WTC11 (cell line): ENCODE measurements around the gene DMRTB1. TPM values are rescaled to one million over a fixed set of nuclear protein-coding genes. Genes with fewer than 3 reads are reported as not detected.
A peak's percentile ranks its signal among the peaks of the same experiment; 100 is the strongest.

ENCODE experiments used
- ATAC-seq: fragments of 200-7000 bp; cut with Tn5 transposase; 2 replicates; pipeline ENCODE4 v1.10.0; 2021; ENCODE audit warnings: mild to moderate bottlenecking, moderate library complexity
- CTCF ChIA-PET: fragments of 300-600 bp; sonication (Branson Sonifier 250); formaldehyde crosslinking; loops from one replicate; lab custom pipeline; 2021; ENCODE audit warnings: antibody characterized with exemption; lab: Charles Lee
- POLR2A ChIA-PET: fragments of 350-600 bp; sonication (Branson Sonifier 250); formaldehyde crosslinking; loops from one replicate; lab custom pipeline; 2021; ENCODE audit warnings: antibody characterized with exemption; lab: Charles Lee
- DNase-seq: peaks from one replicate; pipeline ENCODE4 v3.0.0; 2021; ENCODE audit warnings: low spot score
- H3K27ac Mint-ChIP-seq: 2 replicates; pipeline ENCODE4 v1.8.0; 2021; ENCODE audit warnings: mixed read lengths
- H3K27me3 Mint-ChIP-seq: 2 replicates; pipeline ENCODE4 v1.8.0; 2021; ENCODE audit warnings: low read depth, mild to moderate bottlenecking, moderate library complexity, mixed read lengths
- H3K36me3 Mint-ChIP-seq: 2 replicates; pipeline ENCODE4 v1.8.0; 2021; ENCODE audit warnings: mixed read lengths
- H3K4me1 Mint-ChIP-seq: 2 replicates; pipeline ENCODE4 v1.8.0; 2022; ENCODE audit warnings: mixed read lengths
- H3K4me3 Mint-ChIP-seq: 2 replicates; pipeline ENCODE4 v1.8.0; 2021; ENCODE audit warnings: mild to moderate bottlenecking, moderate library complexity, mixed read lengths
- H3K9me3 Mint-ChIP-seq: 2 replicates; pipeline ENCODE4 v1.8.0; 2021; ENCODE audit warnings: mixed read lengths
- CREM ChIP-seq: sonication (generic); formaldehyde crosslinking; IDR thresholded peaks from 2 replicates; pipeline ENCODE4 v1.8.1; 2022; ENCODE audit warnings: mild to moderate bottlenecking, missing genetic modification reagents, moderate library complexity
- FOXK1 ChIP-seq: sonication (generic); formaldehyde crosslinking; IDR thresholded peaks from 2 replicates; pipeline ENCODE4 v1.8.0; 2022; ENCODE audit warnings: mild to moderate bottlenecking, moderate library complexity, missing genetic modification reagents
- HMGA2 ChIP-seq: fragments of 250-450 bp; sonication (Bioruptor Pico); IDR thresholded peaks from 2 replicates; pipeline ENCODE4 v1.4.0; 2021; ENCODE audit warnings: mild to moderate bottlenecking, moderate library complexity
- JUN ChIP-seq: sonication (generic); formaldehyde crosslinking; IDR thresholded peaks from 2 replicates; pipeline ENCODE4 v1.8.0; 2023; ENCODE audit warnings: mild to moderate bottlenecking, missing genetic modification reagents
- MXD4 ChIP-seq: fragments of 250-450 bp; sonication (Bioruptor Pico); IDR thresholded peaks from 2 replicates; pipeline ENCODE4 v1.8.0; 2021; ENCODE audit warnings: mild to moderate bottlenecking, moderate library complexity, borderline replicate concordance
- NFATC4 ChIP-seq: fragments of 250-450 bp; sonication (Bioruptor Pico); IDR thresholded peaks from 2 replicates; pipeline ENCODE4 v1.9.0; 2021; ENCODE audit warnings: mild to moderate bottlenecking
- NFE2L1 ChIP-seq: sonication (generic); formaldehyde crosslinking; IDR thresholded peaks from 2 replicates; pipeline ENCODE4 v1.8.1; 2023; ENCODE audit warnings: missing genetic modification reagents
- PRRX2 ChIP-seq: fragments of 250-450 bp; sonication (Bioruptor Pico); IDR thresholded peaks from 2 replicates; pipeline ENCODE4 v1.8.0; 2021; ENCODE audit warnings: mild to moderate bottlenecking
- SMAD3 ChIP-seq: sonication (generic); formaldehyde crosslinking; IDR thresholded peaks from 2 replicates; pipeline ENCODE4 v1.8.0; 2022; ENCODE audit warnings: missing genetic modification reagents, mild to moderate bottlenecking, borderline replicate concordance
- ZNF232 ChIP-seq: sonication (generic); formaldehyde crosslinking; IDR thresholded peaks from 2 replicates; pipeline ENCODE4 v1.8.0; 2022; ENCODE audit warnings: mild to moderate bottlenecking, missing genetic modification reagents
- ZNF416 ChIP-seq: fragments of 250-450 bp; sonication (Bioruptor Pico); IDR thresholded peaks from 2 replicates; pipeline ENCODE4 v1.9.0; 2021; ENCODE audit warnings: mild to moderate bottlenecking, inconsistent platforms
- total RNA-seq: library from RNA; stranded (reverse); gene quantifications from 3 replicates; pipeline ENCODE4 v1.2.3, GENCODE V29; 2021
- TF ChIP-seq, protein P1 (sequence below): sonication (generic); formaldehyde crosslinking; IDR thresholded peaks from 2 replicates; pipeline ENCODE4 v1.8.1; 2023; ENCODE audit warnings: mild to moderate bottlenecking, missing genetic modification reagents
- TF ChIP-seq, protein P2 (sequence below): sonication (generic); formaldehyde crosslinking; IDR thresholded peaks from 2 replicates; pipeline ENCODE4 v1.8.1; 2022; ENCODE audit warnings: missing genetic modification reagents, borderline replicate concordance
- TF ChIP-seq, protein P3 (sequence below): fragments of 250-450 bp; sonication (Bioruptor Pico); IDR thresholded peaks from 2 replicates; pipeline ENCODE4 v1.8.0; 2021; ENCODE audit warnings: mild to moderate bottlenecking
- TF ChIP-seq, protein P4 (sequence below): sonication (generic); formaldehyde crosslinking; IDR thresholded peaks from 2 replicates; pipeline ENCODE4 v1.8.0; 2022; ENCODE audit warnings: mild to moderate bottlenecking, missing genetic modification reagents
- TF ChIP-seq, protein P5 (sequence below): fragments of 250-450 bp; sonication (Bioruptor Pico); IDR thresholded peaks from 2 replicates; pipeline ENCODE4 v2.1.2; 2022; ENCODE audit warnings: mild to moderate bottlenecking, moderate library complexity
- TF ChIP-seq, protein P6 (sequence below): sonication (generic); formaldehyde crosslinking; IDR thresholded peaks from 2 replicates; pipeline ENCODE4 v1.8.0; 2022; ENCODE audit warnings: mild to moderate bottlenecking, missing genetic modification reagents

The DMRTB1 gene
- total RNA-seq, 1 experiment from 2014 or later, result 0.17 TPM

DNA sequence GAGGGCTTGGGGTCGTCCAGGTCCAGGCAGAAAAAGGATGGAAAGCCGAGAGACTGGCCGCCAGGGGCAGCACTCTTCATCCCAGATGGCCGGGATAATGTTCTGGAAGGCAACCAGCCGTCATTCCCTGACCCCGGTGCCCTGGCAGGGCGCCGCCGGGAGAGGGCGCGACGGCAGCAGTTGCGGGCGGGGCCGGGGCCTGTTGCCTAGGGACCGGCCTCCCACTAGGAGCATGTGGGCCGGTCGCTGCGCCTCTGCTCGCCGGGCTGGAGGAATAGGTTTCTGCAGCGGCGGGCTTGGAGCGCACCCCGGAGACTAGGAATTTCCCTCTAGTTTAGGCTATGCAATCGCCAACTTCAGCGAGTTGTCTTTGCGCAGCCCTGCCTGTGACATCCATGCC lies 11.0 kb downstream of the DMRTB1 start (continued):
- TF ChIP-seq, protein P1, sequence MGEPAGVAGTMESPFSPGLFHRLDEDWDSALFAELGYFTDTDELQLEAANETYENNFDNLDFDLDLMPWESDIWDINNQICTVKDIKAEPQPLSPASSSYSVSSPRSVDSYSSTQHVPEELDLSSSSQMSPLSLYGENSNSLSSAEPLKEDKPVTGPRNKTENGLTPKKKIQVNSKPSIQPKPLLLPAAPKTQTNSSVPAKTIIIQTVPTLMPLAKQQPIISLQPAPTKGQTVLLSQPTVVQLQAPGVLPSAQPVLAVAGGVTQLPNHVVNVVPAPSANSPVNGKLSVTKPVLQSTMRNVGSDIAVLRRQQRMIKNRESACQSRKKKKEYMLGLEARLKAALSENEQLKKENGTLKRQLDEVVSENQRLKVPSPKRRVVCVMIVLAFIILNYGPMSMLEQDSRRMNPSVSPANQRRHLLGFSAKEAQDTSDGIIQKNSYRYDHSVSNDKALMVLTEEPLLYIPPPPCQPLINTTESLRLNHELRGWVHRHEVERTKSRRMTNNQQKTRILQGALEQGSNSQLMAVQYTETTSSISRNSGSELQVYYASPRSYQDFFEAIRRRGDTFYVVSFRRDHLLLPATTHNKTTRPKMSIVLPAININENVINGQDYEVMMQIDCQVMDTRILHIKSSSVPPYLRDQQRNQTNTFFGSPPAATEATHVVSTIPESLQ (CRISPR knock-in tag), result no peak
- peak; percentile 69; the same call in 1 of the 2 replicates for TF ChIP-seq ZNF232
- TF ChIP-seq ZNF416, result no peak
- TF ChIP-seq, protein P2, sequence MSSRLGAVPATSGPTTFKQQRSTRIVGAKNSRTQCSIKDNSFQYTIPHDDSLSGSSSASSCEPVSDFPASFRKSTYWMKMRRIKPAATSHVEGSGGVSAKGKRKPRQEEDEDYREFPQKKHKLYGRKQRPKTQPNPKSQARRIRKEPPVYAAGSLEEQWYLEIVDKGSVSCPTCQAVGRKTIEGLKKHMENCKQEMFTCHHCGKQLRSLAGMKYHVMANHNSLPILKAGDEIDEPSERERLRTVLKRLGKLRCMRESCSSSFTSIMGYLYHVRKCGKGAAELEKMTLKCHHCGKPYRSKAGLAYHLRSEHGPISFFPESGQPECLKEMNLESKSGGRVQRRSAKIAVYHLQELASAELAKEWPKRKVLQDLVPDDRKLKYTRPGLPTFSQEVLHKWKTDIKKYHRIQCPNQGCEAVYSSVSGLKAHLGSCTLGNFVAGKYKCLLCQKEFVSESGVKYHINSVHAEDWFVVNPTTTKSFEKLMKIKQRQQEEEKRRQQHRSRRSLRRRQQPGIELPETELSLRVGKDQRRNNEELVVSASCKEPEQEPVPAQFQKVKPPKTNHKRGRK (CRISPR knock-in tag), result no peak
- no peak for TF ChIP-seq NFATC4
- no peak; the same call in 1 of the 2 replicates for TF ChIP-seq NFE2L1 (CRISPR knock-in tag)
- TF ChIP-seq, protein P3, sequence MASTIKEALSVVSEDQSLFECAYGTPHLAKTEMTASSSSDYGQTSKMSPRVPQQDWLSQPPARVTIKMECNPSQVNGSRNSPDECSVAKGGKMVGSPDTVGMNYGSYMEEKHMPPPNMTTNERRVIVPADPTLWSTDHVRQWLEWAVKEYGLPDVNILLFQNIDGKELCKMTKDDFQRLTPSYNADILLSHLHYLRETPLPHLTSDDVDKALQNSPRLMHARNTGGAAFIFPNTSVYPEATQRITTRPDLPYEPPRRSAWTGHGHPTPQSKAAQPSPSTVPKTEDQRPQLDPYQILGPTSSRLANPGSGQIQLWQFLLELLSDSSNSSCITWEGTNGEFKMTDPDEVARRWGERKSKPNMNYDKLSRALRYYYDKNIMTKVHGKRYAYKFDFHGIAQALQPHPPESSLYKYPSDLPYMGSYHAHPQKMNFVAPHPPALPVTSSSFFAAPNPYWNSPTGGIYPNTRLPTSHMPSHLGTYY (CRISPR knock-in tag), result no peak
- no peak for TF ChIP-seq PRRX2 (CRISPR knock-in tag)
- TF ChIP-seq FOXK1 (CRISPR knock-in tag), result peak; percentile 65; the same call in 1 of the 2 replicates
- TF ChIP-seq MXD4 (CRISPR knock-in tag), result no peak
- TF ChIP-seq, protein P4, sequence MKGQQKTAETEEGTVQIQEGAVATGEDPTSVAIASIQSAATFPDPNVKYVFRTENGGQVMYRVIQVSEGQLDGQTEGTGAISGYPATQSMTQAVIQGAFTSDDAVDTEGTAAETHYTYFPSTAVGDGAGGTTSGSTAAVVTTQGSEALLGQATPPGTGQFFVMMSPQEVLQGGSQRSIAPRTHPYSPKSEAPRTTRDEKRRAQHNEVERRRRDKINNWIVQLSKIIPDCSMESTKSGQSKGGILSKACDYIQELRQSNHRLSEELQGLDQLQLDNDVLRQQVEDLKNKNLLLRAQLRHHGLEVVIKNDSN, result 0 out of 2 replicates have a peak, but pooled peaks have one; percentile 27
- TF ChIP-seq SMAD3, result no peak
- TF ChIP-seq CREM (CRISPR knock-in tag), result no peak
- TF ChIP-seq, protein P5, sequence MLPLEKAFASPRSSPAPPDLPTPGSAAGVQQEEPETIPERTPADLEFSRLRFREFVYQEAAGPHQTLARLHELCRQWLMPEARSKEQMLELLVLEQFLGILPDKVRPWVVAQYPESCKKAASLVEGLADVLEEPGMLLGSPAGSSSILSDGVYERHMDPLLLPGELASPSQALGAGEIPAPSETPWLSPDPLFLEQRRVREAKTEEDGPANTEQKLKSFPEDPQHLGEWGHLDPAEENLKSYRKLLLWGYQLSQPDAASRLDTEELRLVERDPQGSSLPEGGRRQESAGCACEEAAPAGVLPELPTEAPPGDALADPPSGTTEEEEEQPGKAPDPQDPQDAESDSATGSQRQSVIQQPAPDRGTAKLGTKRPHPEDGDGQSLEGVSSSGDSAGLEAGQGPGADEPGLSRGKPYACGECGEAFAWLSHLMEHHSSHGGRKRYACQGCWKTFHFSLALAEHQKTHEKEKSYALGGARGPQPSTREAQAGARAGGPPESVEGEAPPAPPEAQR (CRISPR knock-in tag), result no peak
- no peak for TF ChIP-seq HMGA2 (CRISPR knock-in tag)
- TF ChIP-seq JUN, result no peak

DNA sequence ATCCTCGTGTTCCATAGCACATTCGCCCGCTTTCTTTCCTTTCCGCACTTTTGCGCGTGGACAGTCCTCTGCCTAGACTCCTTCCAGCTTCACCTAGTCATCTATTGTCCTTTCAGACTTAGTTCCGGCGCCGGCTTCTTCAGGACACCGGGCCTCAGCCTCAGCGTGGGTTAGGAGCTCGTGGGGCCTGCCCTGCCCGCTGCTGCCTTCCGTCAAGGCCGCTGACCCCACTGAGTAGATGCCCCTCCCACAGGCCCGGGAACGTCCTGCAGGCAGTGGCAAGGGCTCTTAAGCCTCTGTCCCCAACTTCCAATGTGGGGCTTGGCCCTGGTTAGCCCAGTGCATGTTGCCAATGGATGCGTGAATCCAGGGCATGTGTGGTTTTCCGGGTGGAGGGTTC lies 11.4 kb downstream of the DMRTB1 start:
- ATAC-seq (peak; percentile 9), DNase-seq (no peak)
- peak overlapping the region; percentile 7 for H3K4me3 Mint-ChIP-seq
- ChIA-PET CTCF (interaction anchor here (0.7 to 2.7 kb wide), 5 partner anchors 13 to 245 kb away, joined by 3 to 11 read pairs (median 4); no protein-coding TSS in a partner anchor), POLR2A (no interaction called here)
- H3K36me3 Mint-ChIP-seq, result no peaks in the 10 kb centered on the region
- TF ChIP-seq SMAD3, result no peak
- no peak for TF ChIP-seq CREM (CRISPR knock-in tag)
- no peak for TF ChIP-seq ZNF232
- TF ChIP-seq MXD4 (CRISPR knock-in tag), result no peak
- TF ChIP-seq, protein P4, result no peak
- TF ChIP-seq, protein P6, sequence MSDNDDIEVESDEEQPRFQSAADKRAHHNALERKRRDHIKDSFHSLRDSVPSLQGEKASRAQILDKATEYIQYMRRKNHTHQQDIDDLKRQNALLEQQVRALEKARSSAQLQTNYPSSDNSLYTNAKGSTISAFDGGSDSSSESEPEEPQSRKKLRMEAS (CRISPR knock-in tag), result 0 out of 2 replicates have a peak, but pooled peaks have one; percentile 47
- no peak for TF ChIP-seq NFE2L1 (CRISPR knock-in tag)
- no peaks in the 10 kb centered on the region for H3K9me3 Mint-ChIP-seq
- H3K27me3 Mint-ChIP-seq, result peaks cover 22% of the 10 kb centered on the region
- peaks cover 16% of the 10 kb centered on the region for H3K4me1 Mint-ChIP-seq
- H3K27ac Mint-ChIP-seq, result no peak overlapping the region
